Measurements from ENCODE around the gene WDR1.

WDR1 gene

GRCh38 chr4:10116569-10117358, at the start of gene WDR1:
Gene WDR1, minus strand, starts transcription at chr4:10116799. Its CDS starts 133 bp downstream, at chr4:10116666.
- DNase-seq, result peak; percentile 45

- DNase-seq, result no peak
Observed at GRCh38 chr4:10164877-10165283, 48.3 kb upstream of the WDR1 start.

- DNase-seq, result no peak
Observed at GRCh38 chr4:10163296-10163695, 46.7 kb upstream of the WDR1 start.

GRCh38 chr4:10162341-10163000, 45.9 kb upstream of the WDR1 start:
- no peak for DNase-seq

- DNase-seq, result no peak
Observed at GRCh38 chr4:10161840-10162239, 45.2 kb upstream of the WDR1 start.

GRCh38 chr4:10161146-10161545, 44.5 kb upstream of the WDR1 start:
- DNase-seq, result no peak

GRCh38 chr4:10160281-10160856, 43.8 kb upstream of the WDR1 start:
- no peak for DNase-seq

GRCh38 chr4:10159671-10160070, 43.1 kb upstream of the WDR1 start:
- no peak for DNase-seq

- no peak for DNase-seq
Observed at GRCh38 chr4:10158333-10158942, 41.8 kb upstream of the WDR1 start.

- DNase-seq, result peak; percentile 44
Observed at GRCh38 chr4:10157478-10158332, 41.1 kb upstream of the WDR1 start.

GRCh38 chr4:10154241-10154640, 37.6 kb upstream of the WDR1 start:
- no peak for DNase-seq

GRCh38 chr4:10153161-10153560, 36.6 kb upstream of the WDR1 start:
- DNase-seq, result no peak

GRCh38 chr4:10151182-10151581, 34.6 kb upstream of the WDR1 start:
- DNase-seq, result no peak

GRCh38 chr4:10144966-10145365, 28.4 kb upstream of the WDR1 start:
- DNase-seq, result no peak

- DNase-seq, result no peak
Observed at GRCh38 chr4:10144479-10144878, 27.9 kb upstream of the WDR1 start.

- no peak for DNase-seq
Observed at GRCh38 chr4:10143171-10143570, 26.6 kb upstream of the WDR1 start.

GRCh38 chr4:10140866-10141759, 24.5 kb upstream of the WDR1 start:
- no peak for DNase-seq

GRCh38 chr4:10139518-10139917, 22.9 kb upstream of the WDR1 start:
- DNase-seq, result no peak

GRCh38 chr4:10135260-10135659, 18.7 kb upstream of the WDR1 start:
- no peak for DNase-seq

GRCh38 chr4:10134141-10134540, 17.5 kb upstream of the WDR1 start:
- no peak for DNase-seq

- DNase-seq, result no peak
Observed at GRCh38 chr4:10131202-10131601, 14.6 kb upstream of the WDR1 start.

Data from NCI-H2029 treated with DMSO at 0.1 percent for 48 hours (cell line).